Dorsolateral prefrontal cortex (tissue), 118 donors: ENCODE measurements around the gene NDUFAB1. TPM values are rescaled to one million over a fixed set of nuclear protein-coding genes. Genes with fewer than 3 reads are reported as not detected.

Experiments used
- total RNA-seq, 120 experiments: library from RNA; stranded (reverse); gene quantifications; one replicate each; pipeline versions ENCODE4 v1.2.3 to v1.2.4, GENCODE V29; 2022

NDUFAB1 gene
- total RNA-seq, 120 experiments from 2014 or later = 48.6 to 136 (median 98.9) TPM

Other genes starting within 250 kb of the NDUFAB1 start
- gene COG7, start 143.1 kb downstream of the NDUFAB1 start, total RNA-seq = 10 to 100 TPM; 22.6 to 48.1 (median 35.2) TPM
- gene GGA2, start 85.8 kb downstream of the NDUFAB1 start, total RNA-seq = 100 to 1,000 TPM in 19 of 120 experiments, 10 to 100 TPM in 101; 46.0 to 124 (median 85.7) TPM
- 10 to 100 TPM; 20.1 to 47.2 (median 31.9) TPM for gene EARS2, start 39.0 kb downstream of the NDUFAB1 start, total RNA-seq
- 100 to 1,000 TPM in 1 of 120 experiments, 10 to 100 TPM in 119; 43.7 to 103 (median 69.8) TPM for gene UBFD1, start 38.6 kb downstream of the NDUFAB1 start, total RNA-seq
- gene PALB2, start 45.0 kb upstream of the NDUFAB1 start, total RNA-seq = 10 to 100 TPM in 112 of 120 experiments, 1 to 10 TPM in 8; 8.2 to 23.7 (median 12.9) TPM
- 100 to 1,000 TPM in 79 of 120 experiments, 10 to 100 TPM in 41; 69.5 to 136 (median 106) TPM for gene DCTN5, start 45.1 kb upstream of the NDUFAB1 start, total RNA-seq
- 10 to 100 TPM in 5 of 120 experiments, 1 to 10 TPM in 115; 2.2 to 12.2 (median 6.2) TPM for gene PLK1, start 82.6 kb upstream of the NDUFAB1 start, total RNA-seq
- 1 to 10 TPM in 5 of 120 experiments, under 1 TPM in 26, not detected in 89; 0.15 to 1.5 (median 0.41) TPM for gene ERN2, start 116.9 kb upstream of the NDUFAB1 start, total RNA-seq
- under 1 TPM in 64 of 120 experiments, not detected in 56; 0.16 to 0.88 (median 0.35) TPM for gene CHP2, start 158.7 kb upstream of the NDUFAB1 start, total RNA-seq
- 100 to 1,000 TPM; 111 to 409 (median 291) TPM for gene PRKCB, start 239.7 kb upstream of the NDUFAB1 start, total RNA-seq